CD8-positive, alpha-beta memory T cell (primary cell): ENCODE measurements around the gene BEND6. TPM values are rescaled to one million over a fixed set of nuclear protein-coding genes. Genes with fewer than 3 reads are reported as not detected.

ENCODE experiments used
- CTCF ChIA-PET: fragments of 350-600 bp; sonication (Branson Sonifier 250); formaldehyde crosslinking; loops from one replicate; lab custom pipeline; 2021; ENCODE audit warnings: antibody characterized with exemption; lab: Charles Lee
- POLR2A ChIA-PET: fragments of 350-600 bp; sonication (Branson Sonifier 250); formaldehyde crosslinking; loops from one replicate; lab custom pipeline; 2021; ENCODE audit warnings: antibody characterized with exemption; lab: Charles Lee
- DNase-seq, 5 donors: peaks; one replicate each; pipeline versions ENCODE4 v3.0.0 to v3.0.0-alpha.2; 2020 to 2022; ENCODE audit warnings: mixed read lengths in 1 of 5
- H3K27ac ChIP-seq: one replicate; pipeline ENCODE4 v1.7.0; 2013; ENCODE audit warnings: low read depth, mild to moderate bottlenecking, low read length, moderate library complexity
- H3K27me3 ChIP-seq: 2 replicates; pipeline ENCODE4 v1.7.0; 2013; ENCODE audit warnings: low read length, mild to moderate bottlenecking; ENCODE audit not compliant: insufficient read depth, poor library complexity, severe bottlenecking
- H3K36me3 ChIP-seq: 2 replicates; pipeline ENCODE4 v1.7.0; 2013; ENCODE audit warnings: mild to moderate bottlenecking, low read length, moderate library complexity; ENCODE audit not compliant: insufficient read depth
- H3K4me1 ChIP-seq: 2 replicates; pipeline ENCODE4 v1.7.0; 2013; ENCODE audit warnings: mild to moderate bottlenecking, low read length, moderate library complexity; ENCODE audit not compliant: insufficient read depth
- H3K4me3 ChIP-seq: 2 replicates; pipeline ENCODE4 v1.7.0; 2013; ENCODE audit warnings: mild to moderate bottlenecking, low read length
- H3K9me3 ChIP-seq: 2 replicates; pipeline ENCODE4 v1.7.0; 2013; ENCODE audit warnings: mild to moderate bottlenecking, low read length
- H3K27ac Mint-ChIP-seq, 8 donors: one replicate each; pipeline ENCODE4 v1.8.0; 2020 to 2021; ENCODE audit warnings: mixed read lengths in 8 of 8, mild to moderate bottlenecking in 6 of 8, inconsistent platforms in 3 of 8, moderate library complexity in 3 of 8
- H3K27me3 Mint-ChIP-seq, 2 donors: one replicate each; pipeline ENCODE4 v1.8.0; 2020 to 2021; ENCODE audit warnings: mixed read lengths in 2 of 2, mild to moderate bottlenecking in 1 of 2, moderate library complexity in 1 of 2
- H3K36me3 Mint-ChIP-seq, 3 donors: one replicate each; pipeline ENCODE4 v1.8.0; 2020 to 2021; ENCODE audit warnings: mixed read lengths in 3 of 3, inconsistent platforms in 1 of 3, mild to moderate bottlenecking in 1 of 3
- H3K4me1 Mint-ChIP-seq, 3 donors: one replicate each; pipeline ENCODE4 v1.8.0; 2020 to 2021; ENCODE audit warnings: mixed read lengths in 3 of 3, inconsistent platforms in 1 of 3, mild to moderate bottlenecking in 1 of 3
- H3K4me3 Mint-ChIP-seq, 7 donors: one replicate each; pipeline ENCODE4 v1.8.0; 2020 to 2021; ENCODE audit warnings: mixed read lengths in 7 of 7, mild to moderate bottlenecking in 6 of 7, moderate library complexity in 4 of 7, inconsistent platforms in 2 of 7
- H3K9me3 Mint-ChIP-seq, 5 donors: one replicate each; pipeline ENCODE4 v1.8.0; 2020 to 2022; ENCODE audit warnings: mixed read lengths in 5 of 5, mild to moderate bottlenecking in 3 of 5, moderate library complexity in 2 of 5, inconsistent platforms in 1 of 5
- polyA plus RNA-seq: library from polyadenylated mRNA; unstranded; fragments of 300-500 nt; fragmentation: Illumina TruSeq; gene quantifications from one replicate; pipeline ENCODE4 v1.2.3, GENCODE V29; 2021
- total RNA-seq, 2 experiments: library from RNA; stranded (reverse); gene quantifications; one replicate each; pipeline ENCODE4 v1.2.3, GENCODE V29; 2021

BEND6 gene
- total and polyA plus RNA-seq, 3 experiments from 2014 or later: 0.60 TPM; not detected in 2

DNA sequence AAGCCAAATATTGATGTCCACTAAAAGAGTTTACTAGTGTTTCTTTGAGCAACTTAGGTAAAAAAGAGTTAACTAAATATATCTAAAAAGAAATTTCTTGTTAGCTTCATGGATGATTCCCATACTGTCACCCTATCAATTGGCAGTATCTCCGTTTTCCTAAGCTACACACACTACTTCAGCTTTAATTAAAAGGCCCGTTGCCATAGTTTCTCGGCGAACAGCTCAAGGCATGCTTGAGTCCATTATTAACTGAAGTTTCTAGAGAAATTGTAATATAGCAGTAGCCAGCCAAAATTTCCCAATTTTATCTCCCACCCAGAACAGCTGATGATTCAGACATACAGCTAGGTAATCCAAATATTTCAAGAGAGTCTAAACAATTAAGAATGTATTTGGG lies 20.0 kb upstream of the BEND6 start:
- H3K36me3 ChIP-seq: no peaks in the 10 kb centered on the region
- no peak overlapping the region for H3K27ac ChIP-seq
- POLR2A ChIA-PET: no interaction called here
- H3K4me3 Mint-ChIP-seq: no peak overlapping the region
- no peaks in the 10 kb centered on the region for H3K36me3 Mint-ChIP-seq
- H3K4me1 ChIP-seq: no peaks in the 10 kb centered on the region
- no peak overlapping the region for H3K4me3 ChIP-seq
- H3K4me1 Mint-ChIP-seq: no peaks in the 10 kb centered on the region
- DNase-seq: no peak
- peaks cover 0 to 3% (median 0%) of the 10 kb centered on the region in 5 donors for H3K9me3 Mint-ChIP-seq
- no peaks in the 10 kb centered on the region for H3K9me3 ChIP-seq
- no peak overlapping the region for H3K27ac Mint-ChIP-seq
- peaks cover 5 to 30% of the 10 kb centered on the region in 2 donors for H3K27me3 Mint-ChIP-seq
- CTCF ChIA-PET: interaction anchor here (1.6 kb wide), 1 partner anchor 382 kb away, joined by 3 read pairs; the partner anchor contains the start of gene PRIM2
- no peaks in the 10 kb centered on the region for H3K27me3 ChIP-seq

GRCh38 chr6:56936466-56936865 lies 18.4 kb upstream of the BEND6 start:
- Mint-ChIP-seq H3K27me3 (peaks cover 5 to 21% of the 10 kb centered on the region in 2 donors), H3K9me3 (peaks cover 0 to 10% (median 5%) of the 10 kb centered on the region in 5 donors), H3K36me3 (no peaks in the 10 kb centered on the region), H3K4me3 (no peak overlapping the region), H3K4me1 (no peaks in the 10 kb centered on the region), H3K27ac (peak overlapping the region in 1 of 8 donors; percentile 28)
- H3K36me3 ChIP-seq: no peaks in the 10 kb centered on the region
- H3K4me1 ChIP-seq: no peaks in the 10 kb centered on the region
- POLR2A ChIA-PET: no interaction called here
- no peak for DNase-seq
- no peak overlapping the region for H3K27ac ChIP-seq
- peaks cover under 1% of the 10 kb centered on the region for H3K9me3 ChIP-seq
- H3K27me3 ChIP-seq: no peaks in the 10 kb centered on the region
- no peak overlapping the region for H3K4me3 ChIP-seq
- CTCF ChIA-PET: interaction anchor here (0.5 kb wide), 1 partner anchor 106 kb away, joined by 4 read pairs; no protein-coding TSS in a partner anchor

GRCh38 chr6:56938649-56939191 lies 16.2 kb upstream of the BEND6 start:
- Mint-ChIP-seq H3K4me3 (no peak overlapping the region), H3K27me3 (peaks cover 2 to 8% of the 10 kb centered on the region in 2 donors), H3K27ac (no peak overlapping the region), H3K4me1 (no peaks in the 10 kb centered on the region), H3K9me3 (peaks cover 3 to 20% (median 13%) of the 10 kb centered on the region in 5 donors), H3K36me3 (no peaks in the 10 kb centered on the region)
- ChIA-PET POLR2A (no interaction called here), CTCF (no interaction called here)
- H3K9me3 ChIP-seq: peaks cover 3% of the 10 kb centered on the region
- H3K4me3 ChIP-seq: no peak overlapping the region
- H3K36me3 ChIP-seq: no peaks in the 10 kb centered on the region
- no peaks in the 10 kb centered on the region for H3K4me1 ChIP-seq
- no peak overlapping the region for H3K27ac ChIP-seq
- no peak for DNase-seq
- H3K27me3 ChIP-seq: no peaks in the 10 kb centered on the region

- H3K4me3 ChIP-seq: no peak overlapping the region
- DNase-seq: no peak
- Mint-ChIP-seq H3K27ac (no peak overlapping the region), H3K4me1 (no peaks in the 10 kb centered on the region), H3K4me3 (no peak overlapping the region), H3K36me3 (no peaks in the 10 kb centered on the region), H3K9me3 (peaks cover 3 to 20% (median 13%) of the 10 kb centered on the region in 5 donors), H3K27me3 (peaks cover 4 to 23% of the 10 kb centered on the region in 2 donors)
- no peaks in the 10 kb centered on the region for H3K4me1 ChIP-seq
- H3K9me3 ChIP-seq: peaks cover 3% of the 10 kb centered on the region
- H3K36me3 ChIP-seq: no peaks in the 10 kb centered on the region
- CTCF ChIA-PET: no interaction called here
- no peak overlapping the region for H3K27ac ChIP-seq
- POLR2A ChIA-PET: no interaction called here
- H3K27me3 ChIP-seq: no peaks in the 10 kb centered on the region
Observed at GRCh38 chr6:56940463-56940862, 14.4 kb upstream of the BEND6 start.

GRCh38 chr6:56940977-56941376 lies 13.9 kb upstream of the BEND6 start:
- Histone ChIP-seq H3K4me1 (no peaks in the 10 kb centered on the region), H3K27ac (no peak overlapping the region), H3K4me3 (no peak overlapping the region), H3K27me3 (no peaks in the 10 kb centered on the region), H3K9me3 (peaks cover 3% of the 10 kb centered on the region), H3K36me3 (no peaks in the 10 kb centered on the region)
- ChIA-PET CTCF (no interaction called here), POLR2A (no interaction called here)
- no peak for DNase-seq
- no peak overlapping the region for H3K27ac Mint-ChIP-seq
- no peaks in the 10 kb centered on the region for H3K4me1 Mint-ChIP-seq
- peaks cover 8 to 26% of the 10 kb centered on the region in 2 donors for H3K27me3 Mint-ChIP-seq
- H3K4me3 Mint-ChIP-seq: no peak overlapping the region
- H3K36me3 Mint-ChIP-seq: no peaks in the 10 kb centered on the region
- peaks cover 3 to 20% (median 13%) of the 10 kb centered on the region in 5 donors for H3K9me3 Mint-ChIP-seq

DNA sequence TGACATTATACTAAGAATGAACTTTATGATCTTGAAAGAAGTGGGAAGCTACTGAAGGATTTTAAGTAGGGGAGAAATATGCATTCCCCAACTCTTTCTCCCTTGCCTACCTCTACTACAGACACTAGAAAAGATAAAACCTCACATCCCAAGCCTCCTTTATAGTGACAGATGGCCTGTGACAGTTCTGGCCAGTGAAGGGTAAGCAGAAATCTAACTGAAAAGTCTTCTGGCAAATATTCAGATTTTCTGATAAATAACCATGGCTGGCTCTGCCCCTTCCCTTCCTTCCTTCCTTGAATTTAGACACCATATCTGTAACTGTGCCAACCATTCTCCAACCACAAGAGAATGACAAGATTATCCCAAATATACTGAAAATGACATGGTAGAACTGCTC lies 10.2 kb upstream of the BEND6 start:
- DNase-seq: no peak
- Mint-ChIP-seq H3K4me3 (no peak overlapping the region), H3K27ac (no peak overlapping the region), H3K9me3 (peaks cover 0 to 18% (median 13%) of the 10 kb centered on the region in 5 donors), H3K4me1 (no peaks in the 10 kb centered on the region), H3K36me3 (no peaks in the 10 kb centered on the region), H3K27me3 (peaks cover 13 to 51% of the 10 kb centered on the region in 2 donors)
- ChIA-PET POLR2A (no interaction called here), CTCF (no interaction called here)
- Histone ChIP-seq H3K4me1 (no peaks in the 10 kb centered on the region), H3K36me3 (no peaks in the 10 kb centered on the region), H3K9me3 (peaks cover 3% of the 10 kb centered on the region), H3K27me3 (no peaks in the 10 kb centered on the region), H3K4me3 (no peak overlapping the region), H3K27ac (no peak overlapping the region)

DNA sequence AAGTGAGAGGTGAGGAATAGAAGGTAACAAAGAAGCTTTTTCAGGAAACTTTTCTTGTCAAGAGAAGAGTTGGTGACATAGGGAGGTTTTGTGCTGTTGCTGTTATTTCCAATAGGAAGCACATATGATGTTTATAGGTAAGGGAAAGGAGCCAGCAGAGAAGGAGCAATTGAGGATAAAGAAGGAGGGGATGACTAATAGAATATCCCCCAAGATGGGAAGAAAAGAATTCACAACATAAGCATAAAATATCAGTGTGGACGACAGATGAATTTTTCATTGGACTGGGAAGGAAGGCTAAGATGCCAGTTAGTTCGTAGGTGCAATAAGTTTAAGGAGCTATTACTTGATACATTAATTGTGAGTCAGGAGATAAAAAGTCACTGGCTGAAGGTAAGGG lies 8.5 kb upstream of the BEND6 start:
- POLR2A ChIA-PET: no interaction called here
- H3K36me3 ChIP-seq: no peaks in the 10 kb centered on the region
- no peak overlapping the region for H3K4me3 ChIP-seq
- no peaks in the 10 kb centered on the region for H3K36me3 Mint-ChIP-seq
- no peaks in the 10 kb centered on the region for H3K27me3 ChIP-seq
- H3K27ac Mint-ChIP-seq: no peak overlapping the region
- peaks cover 20 to 61% of the 10 kb centered on the region in 2 donors for H3K27me3 Mint-ChIP-seq
- CTCF ChIA-PET: no interaction called here
- H3K4me1 ChIP-seq: no peaks in the 10 kb centered on the region
- H3K9me3 Mint-ChIP-seq: peaks cover 0 to 11% (median 8%) of the 10 kb centered on the region in 5 donors
- H3K4me1 Mint-ChIP-seq: no peaks in the 10 kb centered on the region
- no peak overlapping the region for H3K27ac ChIP-seq
- DNase-seq: no peak
- H3K4me3 Mint-ChIP-seq: no peak overlapping the region
- peaks cover 3% of the 10 kb centered on the region for H3K9me3 ChIP-seq

GRCh38 chr6:56947924-56948323 lies 7.0 kb upstream of the BEND6 start:
- POLR2A ChIA-PET: interaction anchor here (0.7 kb wide), 1 partner anchor 843 kb away, joined by 3 read pairs; no protein-coding TSS in a partner anchor
- Mint-ChIP-seq H3K36me3 (no peaks in the 10 kb centered on the region), H3K4me3 (no peak overlapping the region), H3K27ac (no peak overlapping the region), H3K9me3 (peaks cover 0 to 1% (median 0%) of the 10 kb centered on the region in 5 donors), H3K27me3 (peaks cover 24 to 69% of the 10 kb centered on the region in 2 donors), H3K4me1 (peaks cover 0 to under 1% (median 0%) of the 10 kb centered on the region in 3 donors)
- Histone ChIP-seq H3K27me3 (peaks cover 6% of the 10 kb centered on the region), H3K27ac (no peak overlapping the region), H3K4me3 (no peak overlapping the region), H3K9me3 (no peaks in the 10 kb centered on the region), H3K36me3 (no peaks in the 10 kb centered on the region), H3K4me1 (no peaks in the 10 kb centered on the region)
- CTCF ChIA-PET: no interaction called here
- DNase-seq: no peak
